Dedifferentiated amniotic fluid mesenchymal stem cell (primary cell): ENCODE measurements around the gene ENPP5.

ENCODE experiments used
- DNase-seq: peaks from one replicate; pipeline ENCODE4 v3.0.0-alpha.2; 2016; ENCODE audit errors: extremely low spot score

ENPP5 gene, protein sequence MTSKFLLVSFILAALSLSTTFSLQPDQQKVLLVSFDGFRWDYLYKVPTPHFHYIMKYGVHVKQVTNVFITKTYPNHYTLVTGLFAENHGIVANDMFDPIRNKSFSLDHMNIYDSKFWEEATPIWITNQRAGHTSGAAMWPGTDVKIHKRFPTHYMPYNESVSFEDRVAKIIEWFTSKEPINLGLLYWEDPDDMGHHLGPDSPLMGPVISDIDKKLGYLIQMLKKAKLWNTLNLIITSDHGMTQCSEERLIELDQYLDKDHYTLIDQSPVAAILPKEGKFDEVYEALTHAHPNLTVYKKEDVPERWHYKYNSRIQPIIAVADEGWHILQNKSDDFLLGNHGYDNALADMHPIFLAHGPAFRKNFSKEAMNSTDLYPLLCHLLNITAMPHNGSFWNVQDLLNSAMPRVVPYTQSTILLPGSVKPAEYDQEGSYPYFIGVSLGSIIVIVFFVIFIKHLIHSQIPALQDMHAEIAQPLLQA

DNA sequence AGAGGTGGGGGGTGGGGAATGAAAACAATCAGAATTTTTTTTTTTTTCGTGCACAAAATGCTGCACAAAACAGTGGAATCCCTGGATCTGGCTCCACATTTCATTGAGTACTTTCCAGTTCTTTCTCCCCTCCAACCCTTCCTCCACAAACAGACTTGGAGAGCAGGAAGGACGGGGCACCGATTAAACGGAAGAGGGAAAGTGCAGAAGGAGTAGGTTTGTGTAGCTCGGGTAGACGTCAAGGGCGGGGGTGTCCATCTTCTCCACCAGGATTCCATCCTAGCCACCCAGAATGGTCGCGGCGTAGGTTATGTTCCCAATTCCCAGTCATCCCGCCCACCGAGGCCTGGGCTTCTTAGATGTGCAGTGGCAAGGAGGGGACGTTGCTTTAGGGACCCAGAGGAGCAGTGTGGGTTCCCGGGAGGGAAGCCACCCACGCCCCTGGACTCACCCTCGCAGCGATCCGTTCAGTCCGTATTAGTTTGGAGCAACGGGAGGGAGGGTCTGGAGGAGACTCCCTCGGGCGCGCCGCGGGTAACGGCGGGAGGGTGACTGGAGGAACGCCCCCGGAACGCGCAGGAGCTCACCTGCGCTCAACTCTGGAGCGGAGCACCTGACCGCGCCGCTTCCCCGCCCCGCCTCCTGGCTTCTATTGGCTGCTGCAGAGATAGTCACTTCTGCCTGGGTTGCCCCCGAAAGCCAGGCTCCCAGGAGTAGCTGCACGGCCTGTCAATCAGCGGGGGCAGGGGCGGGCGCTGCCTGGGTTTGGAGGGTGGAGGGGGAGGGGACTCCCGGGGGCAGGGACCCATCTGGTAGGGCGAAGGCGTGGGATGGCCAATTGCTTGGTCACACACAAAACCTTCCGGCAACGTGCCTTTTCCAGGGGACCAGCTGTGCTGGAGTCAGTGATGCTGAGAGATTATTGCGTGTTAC is at the start of gene ENPP5:
TSS of gene ENPP5 (minus strand) at position 624 of the 933 bp plus-strand sequence. CDS start 2,718 bp downstream, outside the sequence.
- DNase-seq = no peak

DNA sequence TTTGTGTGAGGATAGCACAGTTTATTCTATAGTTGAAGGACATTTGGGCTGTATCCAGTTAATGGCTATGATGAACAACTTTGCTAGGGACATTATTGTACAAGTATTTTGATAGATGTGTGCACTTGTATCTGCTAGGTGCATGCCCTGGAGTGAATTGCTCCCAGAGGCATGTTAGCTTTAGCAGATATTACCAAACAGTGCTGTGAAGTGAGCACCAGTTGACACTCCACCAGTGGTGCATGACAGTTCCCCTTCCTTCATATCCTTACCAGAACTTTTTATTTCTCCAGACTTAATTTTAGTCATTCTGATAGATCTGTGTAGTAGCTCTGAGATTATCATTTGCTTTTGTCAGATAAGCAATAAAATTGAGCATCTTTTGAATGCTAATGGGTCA is 48.9 kb upstream of the ENPP5 start:
- DNase-seq = no peak

DNA sequence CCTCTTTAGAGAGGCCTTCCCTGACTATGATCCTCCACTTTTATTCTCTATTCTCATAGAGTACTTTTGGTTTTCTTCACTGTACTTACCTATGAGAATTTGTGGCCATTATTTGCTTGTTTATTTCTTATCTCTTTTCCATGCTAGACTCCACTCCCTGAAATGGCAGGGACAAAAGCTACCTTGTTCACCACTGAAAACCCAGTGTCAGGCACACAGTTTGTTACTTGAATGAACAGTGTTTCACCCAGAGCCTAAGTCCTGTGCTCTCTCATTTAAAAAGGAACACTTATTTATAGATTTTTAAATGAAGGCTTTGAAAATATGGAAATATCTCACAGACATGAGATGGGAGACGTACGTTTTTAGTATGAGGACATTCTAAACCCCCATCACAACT is 47.7 kb upstream of the ENPP5 start:
- DNase-seq = no peak

GRCh38 chr6:46217671-46218131 is 46.9 kb upstream of the ENPP5 start:
- DNase-seq = no peak

DNA sequence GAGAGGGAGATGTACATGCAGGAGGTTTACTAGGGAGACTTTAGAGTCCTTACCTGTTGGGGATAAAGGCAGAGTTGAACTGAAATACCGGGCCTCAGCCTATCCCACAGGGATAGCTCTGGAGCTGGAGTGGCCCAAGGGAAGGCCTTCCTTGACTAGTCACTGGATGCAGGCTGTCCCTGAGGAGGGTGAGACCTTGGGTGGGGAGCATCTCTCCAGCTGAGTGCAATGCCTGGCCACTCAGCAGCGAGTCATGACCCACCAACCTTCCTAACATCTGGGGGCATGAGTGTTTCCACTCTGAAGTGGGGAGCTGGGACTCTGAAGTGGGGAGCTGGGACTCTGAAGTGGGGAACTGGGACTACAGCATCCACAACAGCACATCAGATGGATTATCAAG is 46.1 kb upstream of the ENPP5 start:
- DNase-seq = no peak

DNA sequence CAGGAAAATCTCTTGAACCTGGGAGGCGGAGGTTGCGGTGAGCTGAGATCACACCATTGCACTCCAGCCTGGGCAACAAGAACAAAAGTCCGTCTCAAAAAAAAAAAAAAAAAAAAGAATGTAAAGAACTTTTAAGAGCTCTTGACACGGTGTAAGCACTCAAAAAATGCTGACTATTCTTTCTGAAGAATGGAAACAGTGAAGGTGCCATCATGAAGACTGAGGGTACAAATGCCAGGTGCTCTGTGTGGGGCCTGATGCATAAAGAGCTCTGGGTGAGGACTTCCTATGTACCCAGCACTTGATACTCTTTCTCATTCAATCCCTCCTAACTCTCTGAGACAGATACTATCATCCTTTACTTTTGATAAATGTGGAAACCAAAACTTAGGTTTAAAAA is 45.0 kb upstream of the ENPP5 start:
- DNase-seq = no peak

DNA sequence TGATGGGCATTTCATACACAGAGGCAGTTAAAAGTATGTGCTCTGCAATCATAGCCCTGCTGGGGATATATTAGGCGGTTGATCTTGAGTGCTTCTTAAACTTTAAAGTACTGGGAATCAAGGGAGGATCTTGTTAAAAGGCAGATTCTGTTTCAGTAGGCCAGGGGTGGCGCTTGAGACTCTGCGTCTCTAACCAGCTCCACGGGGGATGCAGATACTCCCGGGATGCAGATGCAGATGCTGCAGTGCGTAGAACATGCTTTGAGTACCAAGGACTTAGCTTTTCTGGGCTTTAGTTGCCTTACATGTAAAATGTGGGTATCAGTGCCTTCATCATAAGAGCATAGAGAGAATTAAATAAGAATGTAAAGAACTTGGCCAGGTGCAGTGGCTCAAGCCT is 44.4 kb upstream of the ENPP5 start:
- no peak for DNase-seq

DNA sequence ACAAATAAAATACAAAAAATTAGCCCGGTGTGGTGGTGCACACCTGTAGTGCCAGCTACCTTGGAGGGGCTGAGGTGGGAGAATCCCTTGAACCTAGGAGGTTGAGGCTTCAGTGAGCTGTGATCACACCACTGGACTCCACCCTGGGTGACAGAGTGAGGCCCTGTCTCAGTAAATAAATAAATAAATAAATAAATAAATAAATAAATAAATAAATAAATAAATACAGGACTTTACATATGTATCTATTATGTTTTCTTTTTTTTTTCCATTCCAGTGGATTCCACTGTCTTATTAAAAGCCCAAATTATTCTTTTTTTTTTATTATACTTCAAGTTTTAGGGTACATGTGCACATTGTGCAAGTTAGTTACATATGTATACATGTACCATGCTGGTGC is 41.1 kb upstream of the ENPP5 start:
- no peak for DNase-seq

GRCh38 chr6:46210294-46210693 is 39.5 kb upstream of the ENPP5 start:
- no peak for DNase-seq

- DNase-seq = no peak
Measured at GRCh38 chr6:46208303-46208702, 37.5 kb upstream of the ENPP5 start.

GRCh38 chr6:46207174-46207573 is 36.4 kb upstream of the ENPP5 start:
- no peak for DNase-seq

- no peak for DNase-seq
Measured at GRCh38 chr6:46204880-46205650, 34.3 kb upstream of the ENPP5 start.

- DNase-seq = no peak
Measured at GRCh38 chr6:46203391-46204177, 32.8 kb upstream of the ENPP5 start.

DNA sequence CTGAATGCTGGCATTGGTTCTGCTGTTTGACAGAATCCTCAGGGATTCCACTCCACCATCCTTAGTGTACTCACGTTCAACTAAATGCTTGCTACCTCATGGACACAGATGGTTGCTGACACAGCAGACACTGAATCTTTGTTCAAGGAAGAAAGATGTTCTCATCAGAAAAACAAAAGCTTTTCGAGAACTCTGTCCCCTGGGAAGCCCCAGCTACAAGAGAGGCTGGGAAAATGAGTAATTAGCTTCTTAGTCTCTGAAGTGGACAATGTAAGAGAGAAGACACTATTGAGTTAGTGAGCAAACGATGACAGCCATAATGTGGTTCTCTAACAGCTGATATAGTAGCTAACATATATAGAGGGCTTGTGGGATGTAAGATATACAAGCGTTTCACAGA is 30.9 kb upstream of the ENPP5 start:
- no peak for DNase-seq

DNA sequence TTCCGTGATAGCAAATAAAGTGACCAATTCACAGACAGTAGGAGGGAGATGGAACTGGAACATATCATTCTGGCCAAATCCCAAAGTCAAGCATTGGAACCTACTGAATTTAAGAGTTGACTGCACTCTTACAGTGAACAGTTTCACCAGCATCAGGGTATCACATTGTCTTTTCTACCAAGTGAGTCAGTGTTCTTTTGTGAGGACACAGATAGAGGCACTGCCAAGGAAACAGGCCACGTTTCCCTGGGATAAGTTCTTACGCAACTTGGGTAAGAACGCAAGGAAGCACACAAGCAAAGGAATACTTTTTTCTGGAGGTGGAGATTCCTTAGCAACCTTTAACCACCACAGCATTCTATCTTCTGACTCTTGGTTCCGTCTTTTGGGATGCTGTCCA is 28.6 kb upstream of the ENPP5 start:
- DNase-seq = no peak

DNA sequence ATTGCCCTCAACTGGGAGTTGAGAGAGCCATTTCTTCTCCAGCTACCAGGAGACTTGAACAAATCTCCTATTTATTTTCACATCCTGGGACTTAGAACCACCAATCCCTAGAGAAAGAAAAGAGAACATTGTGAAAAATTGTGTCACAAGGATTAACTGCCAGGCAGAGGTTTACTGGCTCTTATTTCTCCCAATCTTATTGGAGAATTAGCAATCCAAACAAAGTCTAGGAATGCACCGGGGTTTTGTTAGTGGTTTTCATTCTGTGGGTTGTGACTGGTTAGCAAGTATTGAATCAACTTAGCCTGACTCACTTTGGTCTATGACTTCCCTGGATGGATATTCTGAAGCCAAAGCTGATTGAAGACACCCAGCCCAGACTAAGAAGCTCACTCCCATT is 21.2 kb upstream of the ENPP5 start:
- DNase-seq = peak; percentile 42

GRCh38 chr6:46190889-46191288 is 20.1 kb upstream of the ENPP5 start:
- no peak for DNase-seq

GRCh38 chr6:46189726-46190125 is 18.9 kb upstream of the ENPP5 start:
- DNase-seq = no peak

DNA sequence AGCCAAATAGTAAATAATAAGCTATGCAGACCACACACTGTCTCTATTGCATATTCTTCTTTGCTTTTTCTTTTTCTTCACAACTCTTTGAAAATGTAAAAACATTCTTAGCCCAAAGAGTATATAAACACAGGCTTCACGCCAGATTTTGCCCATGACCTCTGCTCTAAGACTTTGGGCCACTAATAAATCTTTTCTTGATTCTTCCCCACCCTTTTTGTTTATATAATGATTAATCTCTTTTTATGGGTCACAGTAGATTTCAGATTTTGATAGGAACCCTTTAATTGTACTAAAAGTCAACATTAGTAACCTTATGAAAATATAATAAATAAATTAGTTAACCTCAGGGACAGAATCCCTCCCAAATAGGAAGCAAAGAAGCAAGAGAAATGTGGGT is 15.8 kb upstream of the ENPP5 start:
- no peak for DNase-seq

- DNase-seq = peak; percentile 38
Measured at GRCh38 chr6:46184114-46184513, 13.3 kb upstream of the ENPP5 start.

- DNase-seq = no peak
Measured at GRCh38 chr6:46175976-46176375, 5.2 kb upstream of the ENPP5 start.
